Activated effector memory CD4-positive, alpha-beta T cell treated with Interleukin-2 at 50 U/mL for 16 hours (primary cell): ENCODE data around the gene NCKAP1.

Source experiments
- DNase-seq: peaks from one replicate; pipeline ENCODE4 v3.0.0-alpha.2; 2020

NCKAP1 gene

GRCh38 chr2:182866461-182867406 is 171.5 kb downstream of the NCKAP1 start, which contains the start of gene FRZB:
TSS of gene FRZB (minus strand) at chr2:182866637. CDS start at chr2:182866552, 85 bp downstream.
- DNase-seq: no peak

GRCh38 chr2:182866095-182866460 is 172.2 kb downstream of the NCKAP1 start:
- DNase-seq: no peak

- DNase-seq: no peak
Observed at GRCh38 chr2:182864949-182865570, 173.2 kb downstream of the NCKAP1 start.

- DNase-seq: no peak
Observed at GRCh38 chr2:182863642-182864041, 174.6 kb downstream of the NCKAP1 start.

- no peak for DNase-seq
Observed at GRCh38 chr2:182862091-182862490, 176.2 kb downstream of the NCKAP1 start.

- DNase-seq: no peak
Observed at GRCh38 chr2:182860858-182861257, 177.4 kb downstream of the NCKAP1 start.
